ENCODE measurements around the gene TRIO.

Gene TRIO

GRCh38 chr5:14557791-14558415, 414.8 kb downstream of the TRIO start:
- Histone ChIP-seq H3K9me3 (ENCODE audit: insufficient read depth, low read length) (no peaks in the 10 kb centered on the region), H3K79me2 (ENCODE audit: insufficient read depth, low read length) (no peaks in the 10 kb centered on the region), H3K9me2 (replicated peaks; ENCODE audit: insufficient read depth, low read length) (no peaks in the 10 kb centered on the region), H3K4me2 (ENCODE audit: low read depth, low read length, poor library complexity, severe bottlenecking) (no peak overlapping the region), H3K9ac (ENCODE audit: low read length) (no peak overlapping the region), H3K4me3 (ENCODE audit: insufficient read depth, low read length, poor library complexity, severe bottlenecking) (no peak overlapping the region), H3K27ac (ENCODE audit: low read depth, low read length) (no peak overlapping the region), H3F3A (ENCODE audit: insufficient read depth) (no peaks in the 10 kb centered on the region), H3K27me3 (ENCODE audit: low read length) (0 out of 2 replicates have a peak, but pooled peaks cover 4% of the 10 kb centered on the region), H4K20me1 (ENCODE audit: low read depth, low read length) (no peaks in the 10 kb centered on the region), H2AFZ (ENCODE audit: low read depth, low read length, severe bottlenecking) (no peak overlapping the region), H3K36me3 (ENCODE audit: low read length) (no peaks in the 10 kb centered on the region)
- TF ChIP-seq EZH2phosphoT487 (conservative IDR thresholded peaks at IDR 0.05; ENCODE audit: low read length), result no peak
- TF ChIP-seq CTCF (IDR thresholded peaks at IDR 0.05; ENCODE audit: insufficient read depth, low read length, poor library complexity, severe bottlenecking), result no peak
